BE2C (cell line): ENCODE data around the gene ANKFN1.

ENCODE experiments used
- DNase-seq: peaks from one replicate; pipeline ENCODE4 v3.0.0-alpha.2; 2020
- H3K27me3 ChIP-seq: fragments of 250-450 bp; sonication (Bioruptor Pico); 2 replicates; pipeline ENCODE4 v1.5.1; 2020; ENCODE audit warnings: mild to moderate bottlenecking
- H3K36me3 ChIP-seq: fragments of 250-450 bp; sonication (Bioruptor Pico); 2 replicates; pipeline ENCODE4 v1.5.1; 2020; ENCODE audit warnings: mild to moderate bottlenecking
- H3K4me1 ChIP-seq: fragments of 250-450 bp; sonication (Bioruptor Pico); 2 replicates; pipeline ENCODE4 v1.5.1; 2020
- H3K4me3 ChIP-seq: 2 replicates; pipeline ENCODE4 v1.5.1; 2011; ENCODE audit warnings: low read depth, low read length
- H3K9me3 ChIP-seq: fragments of 250-450 bp; sonication (Bioruptor Pico); 2 replicates; pipeline ENCODE4 v1.5.1; 2020
- TF ChIP-seq, protein P1 (sequence below): IDR thresholded peaks from 2 replicates; pipeline ENCODE4 v1.5.1; 2012; ENCODE audit warnings: mild to moderate bottlenecking, low read depth, low read length

The ANKFN1 gene

DNA sequence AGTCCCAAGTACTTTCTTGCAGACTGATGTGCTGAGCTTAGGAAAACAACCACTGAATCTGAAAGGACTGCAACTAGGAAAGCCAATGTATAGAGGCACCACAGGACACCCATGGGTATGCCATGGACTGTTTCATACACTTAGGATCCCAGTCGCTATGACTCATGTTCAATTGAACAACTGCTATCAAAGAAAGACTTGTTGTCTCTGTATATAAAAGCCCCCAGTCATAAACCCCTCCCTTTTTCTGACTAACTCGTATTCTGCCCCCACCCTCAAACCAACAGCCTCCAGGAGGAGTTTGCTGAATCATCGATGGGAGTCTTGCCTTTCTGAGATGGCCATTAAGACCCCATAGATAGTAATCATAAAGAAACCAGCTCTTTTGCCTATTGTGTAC, 205.4 kb downstream of the ANKFN1 start:
- TF ChIP-seq, protein P1, sequence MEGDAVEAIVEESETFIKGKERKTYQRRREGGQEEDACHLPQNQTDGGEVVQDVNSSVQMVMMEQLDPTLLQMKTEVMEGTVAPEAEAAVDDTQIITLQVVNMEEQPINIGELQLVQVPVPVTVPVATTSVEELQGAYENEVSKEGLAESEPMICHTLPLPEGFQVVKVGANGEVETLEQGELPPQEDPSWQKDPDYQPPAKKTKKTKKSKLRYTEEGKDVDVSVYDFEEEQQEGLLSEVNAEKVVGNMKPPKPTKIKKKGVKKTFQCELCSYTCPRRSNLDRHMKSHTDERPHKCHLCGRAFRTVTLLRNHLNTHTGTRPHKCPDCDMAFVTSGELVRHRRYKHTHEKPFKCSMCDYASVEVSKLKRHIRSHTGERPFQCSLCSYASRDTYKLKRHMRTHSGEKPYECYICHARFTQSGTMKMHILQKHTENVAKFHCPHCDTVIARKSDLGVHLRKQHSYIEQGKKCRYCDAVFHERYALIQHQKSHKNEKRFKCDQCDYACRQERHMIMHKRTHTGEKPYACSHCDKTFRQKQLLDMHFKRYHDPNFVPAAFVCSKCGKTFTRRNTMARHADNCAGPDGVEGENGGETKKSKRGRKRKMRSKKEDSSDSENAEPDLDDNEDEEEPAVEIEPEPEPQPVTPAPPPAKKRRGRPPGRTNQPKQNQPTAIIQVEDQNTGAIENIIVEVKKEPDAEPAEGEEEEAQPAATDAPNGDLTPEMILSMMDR: no peak
- Histone ChIP-seq H3K27me3 (no peaks in the 10 kb centered on the region), H3K9me3 (no peaks in the 10 kb centered on the region), H3K4me3 (no peak overlapping the region), H3K36me3 (no peaks in the 10 kb centered on the region), H3K4me1 (no peaks in the 10 kb centered on the region)
- DNase-seq: no peak

DNA sequence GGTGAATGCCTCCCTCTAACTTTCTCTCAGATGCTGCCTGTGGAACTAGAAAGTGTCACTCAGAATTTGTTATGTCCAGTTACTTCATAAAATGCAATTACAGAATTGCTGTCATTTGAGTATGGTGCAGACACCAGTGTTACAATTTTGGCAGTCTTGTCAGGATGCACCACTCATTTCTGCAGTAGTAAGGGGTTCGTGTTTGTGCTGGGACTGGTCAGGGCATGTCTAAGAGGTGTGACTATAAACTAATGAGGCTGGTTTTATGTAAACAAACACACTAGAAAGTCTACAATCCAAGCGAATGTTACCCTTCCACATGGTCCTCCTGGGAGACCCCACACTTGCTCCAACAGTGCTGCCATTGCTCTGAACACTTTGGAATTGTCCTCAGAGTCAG, 206.2 kb downstream of the ANKFN1 start:
- H3K9me3 ChIP-seq: no peaks in the 10 kb centered on the region
- TF ChIP-seq, protein P1: no peak
- no peak overlapping the region for H3K4me3 ChIP-seq
- H3K4me1 ChIP-seq: no peaks in the 10 kb centered on the region
- no peaks in the 10 kb centered on the region for H3K27me3 ChIP-seq
- no peak for DNase-seq
- H3K36me3 ChIP-seq: no peaks in the 10 kb centered on the region

DNA sequence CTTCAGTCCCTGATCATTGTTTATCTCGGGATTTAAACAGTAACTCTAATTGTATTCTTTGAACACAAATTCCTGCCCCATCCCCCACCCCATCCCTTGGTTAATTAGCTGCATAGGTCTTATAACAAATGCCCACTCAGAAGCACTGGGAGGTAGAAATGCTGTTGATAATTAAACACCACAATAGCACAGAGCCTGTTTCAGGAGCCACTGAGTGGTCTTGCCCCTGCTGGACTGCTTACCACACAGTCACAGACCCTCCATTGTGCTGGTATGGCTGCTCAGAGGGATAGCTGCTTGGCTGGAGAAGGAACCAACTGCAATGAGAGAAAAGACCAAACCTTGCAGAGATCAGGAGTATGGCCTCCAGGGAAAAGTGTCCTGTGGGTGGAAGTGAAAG, 214.1 kb downstream of the ANKFN1 start:
- no peak overlapping the region for H3K4me3 ChIP-seq
- no peaks in the 10 kb centered on the region for H3K36me3 ChIP-seq
- no peaks in the 10 kb centered on the region for H3K4me1 ChIP-seq
- no peaks in the 10 kb centered on the region for H3K27me3 ChIP-seq
- TF ChIP-seq, protein P1: no peak
- no peaks in the 10 kb centered on the region for H3K9me3 ChIP-seq
- DNase-seq: no peak

DNA sequence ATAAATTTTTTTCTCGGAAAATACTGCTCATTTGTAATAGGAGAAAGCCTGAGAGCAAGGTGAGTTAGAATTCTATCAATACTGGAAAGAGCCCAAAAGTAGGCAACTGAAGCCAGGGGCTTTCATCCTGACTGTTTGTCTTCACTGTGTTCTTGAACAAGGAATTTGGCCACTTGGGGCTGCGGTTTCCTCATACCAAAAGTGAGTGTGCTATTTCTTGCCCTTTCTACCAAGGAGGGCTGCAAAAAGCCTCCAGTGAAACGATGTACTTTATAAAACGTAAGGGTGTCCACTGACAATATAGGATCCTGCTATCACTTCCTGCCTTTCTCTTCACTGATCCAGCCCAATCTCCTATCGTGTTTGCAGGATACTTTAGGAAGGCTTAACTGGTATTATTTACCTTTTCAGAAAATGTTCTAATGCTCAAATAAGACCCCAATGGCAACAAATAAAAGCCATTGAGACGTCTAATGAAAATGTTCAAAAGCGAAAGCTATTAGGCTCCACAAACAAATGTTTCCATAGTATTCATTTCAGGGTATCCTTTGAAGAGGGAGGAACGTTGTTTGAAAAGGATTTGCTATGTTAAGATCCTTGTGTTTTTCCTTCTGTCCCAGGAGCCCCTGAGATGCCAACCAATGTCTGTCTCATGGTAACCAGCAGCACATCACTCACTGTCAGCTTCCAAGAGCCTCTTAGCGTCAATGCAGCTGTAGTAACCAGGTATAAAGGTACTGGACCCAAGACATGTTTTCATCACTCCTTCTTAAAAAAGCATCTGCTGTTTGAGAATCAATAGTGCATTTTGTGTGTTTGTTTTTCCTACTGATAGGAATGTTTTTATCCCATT, 220.9 kb downstream of the ANKFN1 start:
- TF ChIP-seq, protein P1: no peak
- no peaks in the 10 kb centered on the region for H3K9me3 ChIP-seq
- no peaks in the 10 kb centered on the region for H3K27me3 ChIP-seq
- H3K4me1 ChIP-seq: no peaks in the 10 kb centered on the region
- no peaks in the 10 kb centered on the region for H3K36me3 ChIP-seq
- H3K4me3 ChIP-seq: no peak overlapping the region
- DNase-seq: no peak

DNA sequence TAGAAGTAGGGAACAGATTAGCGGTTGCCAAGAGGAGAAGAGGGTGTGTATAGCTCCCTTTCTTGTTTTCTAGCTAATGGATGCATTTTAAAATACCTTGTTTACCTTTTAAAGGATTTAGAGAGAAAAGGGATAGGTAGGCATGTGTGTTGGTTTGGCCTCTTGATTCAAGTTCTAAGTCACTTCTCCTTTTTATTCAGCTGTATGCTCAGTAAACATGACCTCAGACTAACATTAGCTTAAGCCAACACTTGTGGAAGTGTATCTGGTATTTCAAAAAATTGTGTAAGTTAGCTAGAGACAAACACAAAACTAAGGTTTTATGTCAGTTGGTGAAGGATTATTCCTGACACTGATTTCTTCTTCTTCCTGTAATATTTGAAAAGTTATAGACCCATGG, 236.1 kb downstream of the ANKFN1 start:
- Histone ChIP-seq H3K27me3 (no peaks in the 10 kb centered on the region), H3K4me1 (no peaks in the 10 kb centered on the region), H3K4me3 (no peak overlapping the region), H3K9me3 (no peaks in the 10 kb centered on the region), H3K36me3 (no peaks in the 10 kb centered on the region)
- DNase-seq: no peak
- TF ChIP-seq, protein P1: no peak

DNA sequence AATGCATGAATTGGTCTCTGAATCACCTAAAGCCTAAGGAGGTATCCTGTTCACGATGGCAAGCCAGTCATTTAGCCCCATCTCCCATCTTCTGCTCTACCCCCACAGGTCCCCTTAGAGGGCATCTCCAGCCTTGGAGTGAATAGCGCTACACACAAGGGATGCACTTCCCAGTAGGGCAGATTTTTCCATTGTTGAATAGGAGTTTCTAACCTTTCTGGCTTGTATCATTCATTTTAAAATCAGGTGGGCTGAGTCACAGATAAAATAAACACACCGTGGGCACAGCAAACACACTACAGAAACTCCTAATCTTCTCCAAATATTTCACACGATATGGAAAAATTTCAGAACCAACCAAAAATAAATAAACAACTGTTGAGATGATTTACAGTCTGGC, 239.0 kb downstream of the ANKFN1 start:
- no peaks in the 10 kb centered on the region for H3K9me3 ChIP-seq
- H3K27me3 ChIP-seq: no peaks in the 10 kb centered on the region
- H3K4me1 ChIP-seq: no peaks in the 10 kb centered on the region
- no peak overlapping the region for H3K4me3 ChIP-seq
- TF ChIP-seq, protein P1: no peak
- H3K36me3 ChIP-seq: no peaks in the 10 kb centered on the region
- DNase-seq: no peak
